Activated CD4-positive, alpha-beta memory T cell treated with anti-CD3 and anti-CD28 coated beads, Interleukin-2, amount 10 ng/mL, durations not matched to agents 7 days and 5 days (primary cell): ENCODE data around the gene FAM53B. TPM values are rescaled to one million over a fixed set of nuclear protein-coding genes. Genes with fewer than 3 reads are reported as not detected.
A peak's percentile ranks its signal among the peaks of the same experiment; 100 is the strongest.

Experiments
- CTCF ChIA-PET: fragments of 350-600 bp; sonication (Branson Sonifier 250); formaldehyde crosslinking; loops from one replicate; lab custom pipeline; 2021; ENCODE audit warnings: antibody characterized with exemption, inconsistent platforms; lab: Charles Lee
- POLR2A ChIA-PET: fragments of 350-600 bp; sonication (Branson Sonifier 250); formaldehyde crosslinking; loops from one replicate; lab custom pipeline; 2021; ENCODE audit warnings: antibody characterized with exemption; lab: Charles Lee
- DNase-seq: peaks from one replicate; pipeline ENCODE4 v3.0.0-alpha.2; 2020
- H3K27ac Mint-ChIP-seq: one replicate; pipeline ENCODE4 v1.8.0; 2021; ENCODE audit warnings: mild to moderate bottlenecking, mixed read lengths
- H3K27me3 Mint-ChIP-seq: one replicate; pipeline ENCODE4 v1.8.0; 2021; ENCODE audit warnings: mixed read lengths
- H3K36me3 Mint-ChIP-seq: one replicate; pipeline ENCODE4 v1.8.0; 2021; ENCODE audit warnings: low read depth, mixed read lengths
- H3K4me1 Mint-ChIP-seq: one replicate; pipeline ENCODE4 v1.8.0; 2021; ENCODE audit warnings: mixed read lengths
- H3K4me3 Mint-ChIP-seq: one replicate; pipeline ENCODE4 v1.8.0; 2021; ENCODE audit warnings: mild to moderate bottlenecking, mixed read lengths
- H3K9me3 Mint-ChIP-seq: one replicate; pipeline ENCODE4 v1.8.0; 2021; ENCODE audit warnings: mixed read lengths
- total RNA-seq, 2 experiments: library from RNA; stranded (reverse); gene quantifications; one replicate each; pipeline ENCODE4 v1.2.3, GENCODE V29; 2021

FAM53B gene
- total RNA-seq, 2 experiments from 2014 or later = 44.9 to 46.6 TPM

DNA sequence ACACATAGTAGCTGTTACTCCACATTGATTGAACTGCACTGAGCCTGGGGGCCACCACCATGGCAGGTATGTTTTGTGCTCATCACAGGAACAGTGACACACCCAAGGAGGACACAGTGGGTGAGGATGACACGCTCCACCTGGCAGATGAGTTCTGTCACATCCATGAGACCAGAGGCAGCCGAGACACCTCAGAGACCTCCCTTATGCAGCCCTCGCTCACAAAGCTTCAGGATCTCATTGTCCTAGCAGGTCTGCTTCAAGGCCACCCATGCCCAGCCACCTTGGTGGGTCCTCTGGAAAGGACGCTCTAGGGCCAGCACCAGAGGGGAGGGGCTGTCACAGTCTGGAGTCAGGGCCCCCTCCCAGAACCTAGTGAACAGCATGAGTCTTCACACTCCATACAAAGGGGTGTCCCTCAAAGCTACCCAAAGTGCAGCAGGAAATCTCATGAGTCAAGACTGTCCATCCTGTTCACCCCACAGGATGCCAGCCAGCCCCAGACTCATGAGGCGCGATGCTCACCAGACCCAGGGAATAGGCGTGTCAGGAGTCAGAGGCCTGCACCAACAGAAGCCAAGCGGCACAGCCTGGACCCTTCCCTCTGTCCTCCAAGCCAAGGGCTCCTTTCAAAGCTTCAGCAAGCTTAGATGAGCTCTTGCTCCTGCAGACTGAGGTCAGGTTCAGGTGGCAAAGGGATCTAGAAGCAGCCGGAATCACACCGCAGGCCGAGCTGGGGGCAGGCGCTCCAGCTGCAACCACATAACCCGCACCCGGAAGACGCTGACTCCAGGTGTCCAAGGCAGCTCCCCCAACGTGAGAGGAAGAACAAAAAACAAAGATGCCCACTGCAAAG is 9.6 kb downstream of the FAM53B start:
- Mint-ChIP-seq H3K27me3 (no peaks in the 10 kb centered on the region), H3K9me3 (no peaks in the 10 kb centered on the region), H3K27ac (peak overlapping the region; percentile 88), H3K4me3 (peak overlapping the region; percentile 9), H3K36me3 (peaks cover 46% of the 10 kb centered on the region), H3K4me1 (peaks cover 97% of the 10 kb centered on the region)
- CTCF ChIA-PET = interaction anchor here (0.8 to 7.8 kb wide), 13 partner anchors 8 to 204 kb away, joined by 3 to 63 read pairs (median 4); no protein-coding TSS in a partner anchor
- DNase-seq = peak; percentile 65
- POLR2A ChIA-PET = interaction anchor here (0.9 to 12.1 kb wide), 12 partner anchors 13 to 120 kb away, joined by 3 to 238 read pairs (median 4); no protein-coding TSS in a partner anchor

DNA sequence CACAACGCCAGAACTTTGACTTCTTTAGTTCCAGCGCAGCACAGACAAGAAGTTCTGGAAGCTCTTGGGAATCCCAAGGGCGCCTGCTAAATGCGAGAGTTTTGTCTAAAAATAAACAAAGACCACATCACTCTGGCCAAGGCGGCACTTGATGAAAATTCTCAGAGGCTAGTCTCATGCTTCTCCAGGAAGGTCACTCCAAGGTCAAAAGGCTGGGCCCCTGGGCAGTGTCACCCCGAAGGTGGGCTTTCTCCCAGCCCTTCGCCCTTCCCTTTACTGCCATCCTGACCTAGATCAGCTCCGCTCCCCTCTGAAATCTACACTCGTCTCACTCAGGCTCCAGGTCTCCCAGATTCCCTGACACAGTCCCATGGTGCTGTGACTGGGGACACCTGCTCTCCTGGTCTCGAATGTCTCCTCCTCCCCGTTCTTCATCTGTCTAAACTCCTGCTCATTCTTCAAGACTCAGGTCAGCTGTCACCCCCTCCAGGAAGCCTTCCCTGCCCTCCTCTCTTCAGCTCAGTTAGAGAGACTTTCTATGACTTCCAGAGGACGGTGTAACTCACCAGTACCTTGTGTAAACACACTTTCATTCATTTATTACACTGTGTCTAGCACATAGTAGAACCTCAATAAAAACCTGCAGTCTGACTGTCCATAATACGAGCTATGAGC is 10.5 kb downstream of the FAM53B start:
- peak overlapping the region; percentile 66 for H3K4me3 Mint-ChIP-seq

DNA sequence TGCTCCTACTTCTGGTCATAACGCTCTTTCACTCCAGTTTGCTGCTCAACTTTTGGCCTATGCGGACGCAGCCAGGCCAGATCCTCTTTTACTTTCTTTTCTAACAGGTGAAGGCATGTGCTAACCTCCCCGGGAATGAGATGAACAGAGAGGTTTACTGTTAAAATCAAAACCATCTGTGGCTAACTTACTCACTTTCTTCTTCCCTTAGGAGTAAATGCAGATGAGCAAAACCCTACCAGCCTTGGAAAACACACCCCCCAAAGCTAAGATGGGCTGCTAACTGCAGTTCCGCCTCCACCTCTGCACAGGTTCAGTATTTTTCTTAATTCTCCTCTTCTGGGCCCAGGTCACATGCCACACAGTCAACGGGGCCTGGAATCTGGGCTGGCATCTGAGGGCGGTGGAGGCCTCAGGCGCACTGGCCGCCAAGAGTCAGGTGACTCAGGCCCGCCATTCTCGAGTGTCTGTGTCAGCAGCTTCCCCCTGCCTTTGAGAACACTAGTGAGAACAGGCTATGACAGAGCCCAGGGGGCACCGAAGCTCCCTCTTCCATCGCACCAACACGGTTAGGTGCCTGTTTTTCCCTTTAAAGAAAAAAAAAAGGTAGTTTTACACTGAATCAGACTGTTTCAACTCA is 11.1 kb downstream of the FAM53B start:
- Mint-ChIP-seq H3K4me1 (peaks cover 97% of the 10 kb centered on the region), H3K27ac (peak overlapping the region; percentile 88), H3K9me3 (no peaks in the 10 kb centered on the region), H3K4me3 (peak overlapping the region; percentile 66), H3K27me3 (no peaks in the 10 kb centered on the region), H3K36me3 (peaks cover 61% of the 10 kb centered on the region)
- POLR2A ChIA-PET = interaction anchor here (0.9 to 12.1 kb wide), 13 partner anchors 8 to 120 kb away, joined by 3 to 238 read pairs (median 5); partner anchors contain the start of gene ABRAXAS2
- DNase-seq = peak; percentile 72
- CTCF ChIA-PET = interaction anchor here (0.7 to 7.8 kb wide), 8 partner anchors 8 to 86 kb away, joined by 3 to 63 read pairs (median 12); no protein-coding TSS in a partner anchor

More for the DNA sequence above, 10.5 kb downstream of the FAM53B start:
- POLR2A ChIA-PET = interaction anchor here (0.9 to 12.1 kb wide), 17 partner anchors 8 to 121 kb away, joined by 3 to 238 read pairs (median 4); partner anchors contain the start of gene ABRAXAS2
- CTCF ChIA-PET = interaction anchor here (0.7 to 7.8 kb wide), 13 partner anchors 8 to 203 kb away, joined by 3 to 63 read pairs (median 4); no protein-coding TSS in a partner anchor
- no peak for DNase-seq
- Mint-ChIP-seq H3K9me3 (no peaks in the 10 kb centered on the region), H3K27me3 (no peaks in the 10 kb centered on the region), H3K36me3 (peaks cover 54% of the 10 kb centered on the region), H3K27ac (peak overlapping the region; percentile 88), H3K4me1 (peaks cover 97% of the 10 kb centered on the region)

DNA sequence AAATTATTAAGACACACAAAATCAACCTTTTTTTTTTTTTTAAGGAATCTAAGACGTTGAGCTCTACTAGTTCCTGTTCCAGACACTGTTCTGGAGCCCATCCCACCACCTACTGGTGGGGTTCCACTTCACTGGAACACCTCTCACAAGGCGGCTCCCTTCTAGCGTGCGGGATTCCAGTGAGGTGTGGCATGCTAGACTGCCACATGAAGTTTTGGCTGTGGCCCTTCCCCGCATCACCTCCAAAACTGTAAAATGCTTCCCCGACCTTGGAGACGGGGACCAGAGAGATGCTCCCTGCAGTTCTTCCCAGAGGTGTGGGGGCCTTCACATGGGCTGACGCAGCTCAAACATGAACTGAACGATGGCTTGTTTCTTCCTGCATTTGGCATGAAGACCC is 12.6 kb downstream of the FAM53B start:
- Mint-ChIP-seq H3K4me3 (no peak overlapping the region), H3K9me3 (no peaks in the 10 kb centered on the region), H3K36me3 (peaks cover 63% of the 10 kb centered on the region), H3K27me3 (no peaks in the 10 kb centered on the region), H3K27ac (peak overlapping the region; percentile 88), H3K4me1 (peaks cover 92% of the 10 kb centered on the region)
- no peak for DNase-seq
- ChIA-PET CTCF (interaction anchor here (0.8 to 7.8 kb wide), 5 partner anchors 9 to 84 kb away, joined by 3 to 63 read pairs (median 27); no protein-coding TSS in a partner anchor), POLR2A (interaction anchor here (1.0 to 12.1 kb wide), 10 partner anchors 9 to 117 kb away, joined by 3 to 238 read pairs (median 4); partner anchors contain the start of gene EEF1AKMT2)

DNA sequence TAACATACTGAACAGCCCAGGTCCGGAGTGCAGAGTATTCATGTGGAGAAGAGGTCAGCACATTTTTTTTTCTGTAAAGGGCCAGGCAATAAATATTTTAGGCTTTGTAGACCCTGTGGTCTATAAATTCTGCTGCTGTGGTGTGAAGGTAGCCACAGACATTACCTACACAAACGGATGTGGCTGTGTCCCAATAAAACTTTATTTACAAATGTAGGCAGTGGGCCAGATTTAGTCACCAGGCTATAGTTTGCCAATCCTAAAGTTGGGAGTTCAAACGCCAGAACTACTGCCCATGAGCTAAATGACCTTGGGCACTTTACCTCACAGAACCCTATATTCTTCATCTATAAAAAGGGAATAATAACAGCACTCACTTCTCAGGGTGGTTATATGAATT is 13.4 kb downstream of the FAM53B start:
- no peak overlapping the region for H3K27ac Mint-ChIP-seq
- ChIA-PET CTCF (interaction anchor here (3.7 to 7.8 kb wide), 3 partner anchors 10 to 83 kb away, joined by 10 to 63 read pairs (median 56); no protein-coding TSS in a partner anchor), POLR2A (interaction anchor here (1.0 to 12.1 kb wide), 7 partner anchors 10 to 116 kb away, joined by 3 to 238 read pairs (median 4); no protein-coding TSS in a partner anchor)
- H3K4me1 Mint-ChIP-seq = peaks cover 92% of the 10 kb centered on the region
- H3K36me3 Mint-ChIP-seq = peaks cover 58% of the 10 kb centered on the region
- no peak overlapping the region for H3K4me3 Mint-ChIP-seq
- no peaks in the 10 kb centered on the region for H3K27me3 Mint-ChIP-seq
- no peak for DNase-seq
- H3K9me3 Mint-ChIP-seq = no peaks in the 10 kb centered on the region

DNA sequence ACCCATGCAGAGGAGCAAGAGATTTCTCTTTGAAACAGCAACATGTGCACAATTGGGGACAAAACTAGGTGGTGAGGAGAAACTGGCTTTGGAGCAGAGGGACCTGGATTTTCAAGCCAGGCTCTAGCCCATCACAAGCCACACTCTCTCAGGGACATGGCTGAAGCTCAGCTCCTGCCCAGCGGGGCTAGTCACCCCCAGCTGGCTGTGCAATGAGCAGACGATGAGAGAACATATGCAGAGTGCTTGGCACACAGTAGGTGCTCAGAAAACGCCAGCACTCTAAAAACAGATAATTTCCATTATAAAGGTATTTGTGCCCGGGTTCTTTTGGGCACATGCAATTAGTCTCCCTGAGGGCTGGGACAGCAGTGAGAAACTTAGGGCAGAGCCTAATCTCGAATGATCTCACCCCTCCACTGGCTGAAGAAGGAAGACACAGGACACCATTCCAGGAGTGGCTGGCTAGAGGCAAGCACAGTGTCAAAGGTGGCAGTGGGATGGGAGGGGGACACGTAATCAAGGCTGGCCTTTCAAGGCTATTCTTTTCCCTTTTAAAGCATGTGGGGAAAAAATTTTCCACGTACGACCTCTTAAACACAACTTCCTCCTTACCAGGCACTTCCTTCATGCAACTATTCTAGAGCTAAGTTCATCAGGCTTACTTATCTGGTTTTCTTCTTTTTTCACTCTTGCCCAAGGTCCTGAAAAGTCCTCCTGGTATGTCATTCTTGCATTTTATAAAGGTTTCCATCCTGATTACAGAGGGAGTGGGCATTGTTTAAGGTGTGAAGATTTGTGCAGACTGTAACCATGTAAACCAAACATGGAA is 15.1 kb downstream of the FAM53B start:
- Mint-ChIP-seq H3K4me3 (no peak overlapping the region), H3K9me3 (no peaks in the 10 kb centered on the region), H3K27me3 (no peaks in the 10 kb centered on the region), H3K36me3 (peaks cover 63% of the 10 kb centered on the region), H3K27ac (peak overlapping the region; percentile 73), H3K4me1 (peaks cover 91% of the 10 kb centered on the region)
- CTCF ChIA-PET = interaction anchor here (1.2 to 7.8 kb wide), 5 partner anchors 10 to 101 kb away, joined by 3 to 63 read pairs (median 4); no protein-coding TSS in a partner anchor
- DNase-seq = no peak
- POLR2A ChIA-PET = interaction anchor here (1.2 to 12.1 kb wide), 3 partner anchors 9 to 82 kb away, joined by 5 to 238 read pairs (median 5); no protein-coding TSS in a partner anchor

DNA sequence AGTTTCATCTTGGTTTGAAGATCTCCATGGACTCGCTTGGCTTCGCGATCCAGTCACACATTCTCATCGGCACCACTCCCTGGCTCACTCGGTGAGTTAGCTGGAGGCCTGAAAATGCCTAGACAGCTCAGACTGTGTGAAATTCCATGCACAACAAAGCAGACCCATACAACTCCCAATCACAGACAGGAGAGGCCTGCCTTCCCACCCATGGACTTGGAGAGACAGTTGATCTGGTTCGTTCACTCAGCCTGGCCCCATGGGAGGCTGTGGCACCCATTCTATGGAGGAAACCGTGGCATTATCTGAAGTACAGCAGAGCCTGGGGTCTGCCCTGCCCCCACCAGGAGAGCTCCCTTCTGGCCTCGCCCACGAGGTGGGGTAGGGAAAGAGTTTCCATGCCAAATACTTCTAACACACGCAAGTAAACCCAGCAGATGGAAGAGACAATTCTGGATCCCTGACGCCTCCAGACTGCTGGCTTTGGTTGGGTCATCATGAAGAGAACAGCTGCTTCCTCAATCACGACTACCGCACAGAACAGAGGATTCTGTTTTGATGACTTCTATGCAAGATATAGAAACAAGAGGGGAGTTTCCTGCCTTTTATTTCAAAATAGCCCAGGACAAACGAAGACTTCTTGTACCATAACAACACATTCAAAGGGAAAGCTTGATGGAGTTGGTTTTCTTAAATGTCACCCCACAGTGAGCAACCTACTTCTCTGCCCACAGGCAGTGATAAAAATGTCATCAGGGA is 15.9 kb downstream of the FAM53B start:
- ChIA-PET CTCF (interaction anchor here (1.2 to 7.8 kb wide), 5 partner anchors 9 to 101 kb away, joined by 3 to 63 read pairs (median 4); no protein-coding TSS in a partner anchor), POLR2A (interaction anchor here (1.2 to 12.1 kb wide), 3 partner anchors 8 to 81 kb away, joined by 5 to 238 read pairs (median 5); no protein-coding TSS in a partner anchor)
- no peak for DNase-seq
- Mint-ChIP-seq H3K9me3 (no peaks in the 10 kb centered on the region), H3K27ac (peak overlapping the region; percentile 73), H3K27me3 (no peaks in the 10 kb centered on the region), H3K4me3 (no peak overlapping the region), H3K4me1 (peaks cover 91% of the 10 kb centered on the region), H3K36me3 (peaks cover 63% of the 10 kb centered on the region)

DNA sequence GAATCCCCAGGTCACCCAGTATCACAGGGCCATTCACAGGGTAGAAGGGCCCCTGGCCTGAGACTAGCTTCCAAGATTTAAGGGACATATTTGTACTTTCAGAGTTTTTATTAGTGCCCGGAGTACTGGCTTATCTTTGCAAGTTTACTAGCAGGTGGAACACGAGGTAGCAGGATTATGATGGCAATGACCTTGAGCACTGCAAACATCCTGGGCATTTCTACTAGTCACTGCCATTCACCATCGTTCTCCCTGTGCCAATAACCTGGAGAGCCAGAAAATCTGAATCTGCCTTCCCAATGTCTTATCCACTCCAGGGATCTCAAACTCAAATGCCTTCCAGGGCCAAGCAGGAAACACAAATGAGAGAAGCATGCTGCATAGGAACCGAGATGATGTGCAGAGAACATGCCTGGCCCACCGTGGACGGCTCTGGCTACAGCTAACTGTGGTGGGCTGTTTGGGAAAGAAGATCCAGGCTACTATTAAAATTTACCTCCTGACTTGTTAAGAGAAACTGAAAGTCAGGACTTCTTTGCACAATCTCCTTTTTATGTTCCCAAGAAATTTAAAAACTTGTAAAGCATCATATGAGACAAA is 16.7 kb downstream of the FAM53B start:
- H3K27ac Mint-ChIP-seq = peak overlapping the region; percentile 11
- ChIA-PET CTCF (interaction anchor here (1.2 to 7.8 kb wide), 3 partner anchors 8 to 80 kb away, joined by 4 to 63 read pairs (median 56); no protein-coding TSS in a partner anchor), POLR2A (interaction anchor here (1.4 to 12.1 kb wide), 2 partner anchors 8 to 31 kb away, joined by 5 to 238 read pairs; no protein-coding TSS in a partner anchor)
- no peak overlapping the region for H3K4me3 Mint-ChIP-seq
- H3K9me3 Mint-ChIP-seq = no peaks in the 10 kb centered on the region
- no peaks in the 10 kb centered on the region for H3K27me3 Mint-ChIP-seq
- DNase-seq = no peak
- peaks cover 57% of the 10 kb centered on the region for H3K36me3 Mint-ChIP-seq
- peaks cover 92% of the 10 kb centered on the region for H3K4me1 Mint-ChIP-seq

DNA sequence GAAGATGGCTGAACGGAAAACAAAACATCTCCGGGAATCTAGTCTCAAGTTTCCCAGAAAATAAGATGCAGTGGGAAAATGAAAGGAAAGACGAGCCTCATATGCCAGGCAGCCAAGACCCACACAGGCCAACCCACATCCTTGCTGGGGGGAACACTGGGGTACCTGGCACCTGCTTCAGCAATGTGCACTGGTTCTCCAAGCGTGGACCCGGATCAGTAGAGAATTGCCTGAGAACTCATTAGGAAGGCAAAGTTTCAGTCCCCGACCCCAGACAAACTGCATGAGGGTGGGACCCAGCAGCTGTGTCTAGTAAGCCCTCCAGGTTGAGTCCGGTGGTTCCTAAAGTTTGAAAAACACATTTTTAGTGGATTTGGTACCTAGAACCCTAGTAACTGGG is 18.4 kb downstream of the FAM53B start:
- Mint-ChIP-seq H3K9me3 (no peaks in the 10 kb centered on the region), H3K4me3 (no peak overlapping the region), H3K36me3 (peaks cover 57% of the 10 kb centered on the region), H3K4me1 (peaks cover 92% of the 10 kb centered on the region), H3K27me3 (no peaks in the 10 kb centered on the region), H3K27ac (no peak overlapping the region)
- CTCF ChIA-PET = interaction anchor here (1.3 to 13.0 kb wide), 3 partner anchors 15 to 20 kb away, joined by 5 to 164 read pairs (median 6); no protein-coding TSS in a partner anchor
- POLR2A ChIA-PET = interaction anchor here (1.9 to 15.8 kb wide), 5 partner anchors 6 to 37 kb away, joined by 4 to 460 read pairs (median 238); no protein-coding TSS in a partner anchor
- DNase-seq = no peak

DNA sequence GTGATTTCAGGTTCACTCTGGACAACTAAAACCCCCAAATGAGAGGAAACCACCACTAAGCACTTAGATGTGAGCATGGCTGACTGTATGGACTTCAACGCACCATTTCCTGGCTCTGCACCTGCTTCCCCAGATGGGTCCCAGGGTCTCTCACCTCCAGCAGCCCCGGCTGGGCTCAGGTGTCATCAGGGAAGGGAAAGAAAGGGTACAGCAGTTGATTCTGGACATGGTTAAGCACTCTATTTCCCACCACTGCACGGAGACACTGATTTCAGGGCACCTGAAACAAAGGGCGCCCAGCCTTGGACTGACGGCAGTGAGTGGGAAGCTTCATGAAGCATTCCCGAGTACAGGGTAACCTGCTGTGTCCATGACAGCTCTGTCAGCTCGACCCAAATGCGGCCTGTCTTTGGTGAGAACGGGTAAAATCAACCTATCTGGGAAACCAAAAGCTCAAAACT is 19.0 kb downstream of the FAM53B start:
- DNase-seq = no peak
- Mint-ChIP-seq H3K27me3 (no peaks in the 10 kb centered on the region), H3K9me3 (no peaks in the 10 kb centered on the region), H3K36me3 (peaks cover 55% of the 10 kb centered on the region), H3K4me3 (no peak overlapping the region), H3K4me1 (peaks cover 92% of the 10 kb centered on the region), H3K27ac (peak overlapping the region; percentile 98)
- CTCF ChIA-PET = interaction anchor here (1.4 to 13.0 kb wide), 5 partner anchors 16 to 195 kb away, joined by 4 to 164 read pairs (median 6); no protein-coding TSS in a partner anchor
- POLR2A ChIA-PET = interaction anchor here (0.8 to 15.8 kb wide), 8 partner anchors 7 to 112 kb away, joined by 3 to 460 read pairs (median 4); no protein-coding TSS in a partner anchor
